HCT116 (cell line): ENCODE data around the gene HDGFL3. TPM values are rescaled to one million over a fixed set of nuclear protein-coding genes. Genes with fewer than 3 reads are reported as not detected.

Experiments
- ATAC-seq: fragments of 200-7000 bp; cut with Tn5 transposase; 2 replicates; pipeline ENCODE4 v1.9.1; 2020; ENCODE audit warnings: mild to moderate bottlenecking, moderate library complexity
- BruUV-seq: library from RNA; stranded (reverse); fragments of 400-500 nt; replicated peaks from 2 replicates; lab custom pipeline; 2021; lab: Mats Ljungman, UMichigan
- CTCF ChIA-PET: fragments of 300-600 bp; sonication (Branson Sonifier 250); formaldehyde crosslinking; loops from one replicate; lab custom pipeline; 2021; ENCODE audit warnings: antibody characterized with exemption; lab: Charles Lee
- POLR2A ChIA-PET: fragments of 300-600, 350-600 bp; sonication (Branson Sonifier 250); formaldehyde crosslinking; loops from one replicate; lab custom pipeline; 2021; ENCODE audit warnings: antibody characterized with exemption; lab: Charles Lee
- RAD21 ChIA-PET, 2 experiments: fragments of 300-600 bp; sonication (Branson Sonifier 250); formaldehyde crosslinking; loops; one replicate each; lab custom pipeline; 2023; ENCODE audit warnings: low total read pairs in 2 of 2; ENCODE audit not compliant: uncharacterized antibody in 2 of 2, unreplicated experiment in 2 of 2, low non-redundant PET in 1 of 2; lab: Charles Lee
- DNase-seq: peaks from one replicate; pipeline ENCODE4 v3.0.0-alpha.2; 2010; ENCODE audit warnings: low read depth, low spot score
- H2AFZ ChIP-seq: fragments of 200-600 bp; shearing (Covaris generic), sonication (generic); 2 replicates; pipeline ENCODE4 v1.6.1; 2017; ENCODE audit warnings: low read depth, mixed run types, mixed read lengths, antibody characterized with exemption, low read length; ENCODE audit not compliant: poor library complexity, severe bottlenecking
- H3K27ac ChIP-seq: 2 replicates; pipeline ENCODE4 v1.5.1; 2012; ENCODE audit warnings: low read depth, low read length
- H3K27me3 ChIP-seq: fragments of 200-600 bp; sonication (generic); 2 replicates; pipeline ENCODE4 v1.6.1; 2016; ENCODE audit warnings: mixed run types, low read length, mixed read lengths; ENCODE audit not compliant: insufficient read depth
- H3K36me3 ChIP-seq, 2 experiments: fragments of 200-500 bp in 1 of 2; fragments of 200-600 bp in 1 of 2; sonication (Bioruptor generic) in 1 of 2; sonication (generic) in 1 of 2; 2 replicates each; pipeline versions ENCODE4 v1.5.1 to v1.6.1; 2014 to 2016; ENCODE audit warnings: low read length in 2 of 2, inconsistent platforms in 1 of 2, mixed read lengths in 1 of 2, mixed run types in 1 of 2; ENCODE audit not compliant: insufficient read depth in 2 of 2, control insufficient read depth in 1 of 2
- H3K4me1 ChIP-seq, 2 experiments: fragments of 200-600 bp in 1 of 2; sonication (generic) in 1 of 2; 2 replicates each; pipeline versions ENCODE4 v1.5.1 to v1.6.1; 2012 to 2017; ENCODE audit warnings: low read length in 2 of 2, inconsistent platforms in 1 of 2, mild to moderate bottlenecking in 1 of 2, mixed read lengths in 1 of 2, mixed run types in 1 of 2, moderate library complexity in 1 of 2; ENCODE audit not compliant: insufficient read depth in 2 of 2, control insufficient read depth in 1 of 2
- H3K4me2 ChIP-seq: fragments of 200-600 bp; sonication (generic); 2 replicates; pipeline ENCODE4 v1.6.1; 2017; ENCODE audit warnings: mixed run types, low read length, mixed read lengths
- H3K4me3 ChIP-seq, 2 experiments: fragments of 200-600 bp in 1 of 2; sonication (generic) in 1 of 2; replicated peaks in 1 of 2; 2 replicates each; pipeline ENCODE4 v1.5.1; 2011 to 2016; ENCODE audit warnings: low read length in 2 of 2, control low read depth in 1 of 2, low read depth in 1 of 2, mild to moderate bottlenecking in 1 of 2, mixed read lengths in 1 of 2, mixed run types in 1 of 2
- H3K79me2 ChIP-seq: fragments of 200-600 bp; sonication (generic); 2 replicates; pipeline ENCODE4 v1.6.1; 2017; ENCODE audit warnings: mild to moderate bottlenecking, mixed run types, low read length, moderate library complexity, mixed read lengths; ENCODE audit not compliant: insufficient read depth
- H3K9ac ChIP-seq: fragments of 200-600 bp; sonication (generic); 2 replicates; pipeline ENCODE4 v1.6.1; 2016; ENCODE audit warnings: low read length, mixed read lengths
- H3K9me2 ChIP-seq: fragments of 200-600 bp; sonication (generic), shearing (Covaris generic); 2 replicates; pipeline ENCODE4 v1.6.1; 2017; ENCODE audit warnings: mixed run types, mild to moderate bottlenecking, moderate library complexity; ENCODE audit not compliant: insufficient read depth
- H3K9me3 ChIP-seq, 2 experiments: fragments of 200-500 bp in 1 of 2; fragments of 200-600 bp in 1 of 2; sonication (Bioruptor generic) in 1 of 2; sonication (generic) in 1 of 2; 2 replicates each; pipeline ENCODE4 v1.6.1; 2014 to 2017; ENCODE audit warnings: low read length in 2 of 2, mixed read lengths in 2 of 2, inconsistent platforms in 1 of 2, low read depth in 1 of 2, mild to moderate bottlenecking in 1 of 2, mixed run types in 1 of 2, moderate library complexity in 1 of 2; ENCODE audit not compliant: control insufficient read depth in 1 of 2, insufficient read depth in 1 of 2
- H4K20me1 ChIP-seq: fragments of 200-600 bp; sonication (generic), shearing (Covaris generic); 2 replicates; pipeline ENCODE4 v1.6.1; 2017; ENCODE audit warnings: mixed run types, mild to moderate bottlenecking, moderate library complexity; ENCODE audit not compliant: insufficient read depth
- ATF3 ChIP-seq: IDR thresholded peaks from 2 replicates; pipeline ENCODE4 v1.6.1; 2012
- CEBPB ChIP-seq: IDR thresholded peaks from 2 replicates; pipeline ENCODE4 v1.6.1; 2012; ENCODE audit warnings: low read depth
- EZH2 ChIP-seq: fragments of 200-600 bp; sonication (generic); IDR thresholded peaks from 2 replicates; pipeline ENCODE4 v1.6.1; 2017; ENCODE audit warnings: antibody characterized with exemption, mixed run types
- JUND ChIP-seq: IDR thresholded peaks from 2 replicates; pipeline ENCODE4 v1.6.1; 2012
- MAX ChIP-seq: IDR thresholded peaks from 2 replicates; pipeline ENCODE4 v1.6.1; 2012
- SP1 ChIP-seq: IDR thresholded peaks from 2 replicates; pipeline ENCODE4 v1.6.1; 2012; ENCODE audit warnings: low read depth
- TCF7L2 ChIP-seq: IDR thresholded peaks from 2 replicates; pipeline ENCODE4 v1.7.0; 2011; ENCODE audit warnings: borderline replicate concordance, inconsistent platforms; ENCODE audit not compliant: insufficient read depth, insufficient read length; ENCODE audit errors: extremely low read depth
- YY1 ChIP-seq: IDR thresholded peaks from 2 replicates; pipeline ENCODE4 v1.6.1; 2011; ENCODE audit warnings: low read length, low read depth, moderate library complexity, mild to moderate bottlenecking; ENCODE audit not compliant: insufficient replicate concordance; ENCODE audit errors: extremely low read depth
- ZFX ChIP-seq: fragments of 450-650 bp; IDR thresholded peaks from 2 replicates; pipeline ENCODE4 v1.6.1; 2017
- intact Hi-C: fragments of 100-400 bp; cut with micrococcal nuclease; formaldehyde crosslinking; loops from 2 replicates; pipeline ENCODE4 v1.10.0; 2022
- total RNA-seq: library from RNA; stranded (reverse); gene quantifications from one replicate; pipeline ENCODE4 v1.2.1, GENCODE V29; 2021; ENCODE audit not compliant: unreplicated experiment
- TF ChIP-seq, protein P1 (sequence below), 3 experiments: fragments of 200-600 bp in 1 of 3; sonication (generic) in 1 of 3; IDR thresholded peaks in 2 of 3; conservative IDR thresholded peaks in 1 of 3; 2 replicates each; pipeline ENCODE4 v1.5.1; 2012 to 2017; ENCODE audit warnings: low read depth in 2 of 3, low read length in 2 of 3, antibody characterized with exemption in 1 of 3, borderline replicate concordance in 1 of 3, control low read depth in 1 of 3, mild to moderate bottlenecking in 1 of 3, mixed read lengths in 1 of 3, mixed run types in 1 of 3, moderate library complexity in 1 of 3; ENCODE audit not compliant: insufficient read depth in 1 of 3
- TF ChIP-seq, protein P2 (sequence below): IDR thresholded peaks from 2 replicates; pipeline ENCODE4 v1.6.1; 2012; ENCODE audit warnings: low read depth

The HDGFL3 gene
- total RNA-seq, 1 experiment from 2014 or later: 0.64 TPM

- RAD21 ChIA-PET: no interaction called here
- no peak overlapping the region for H3K4me2 ChIP-seq
- H3K36me3 ChIP-seq: no peaks in the 10 kb centered on the region
- no peak overlapping the region for H3K4me3 ChIP-seq
- ATAC-seq: no peak
- no peak overlapping the region for H2AFZ ChIP-seq
- H3K4me1 ChIP-seq: no peaks in the 10 kb centered on the region
- H3K27ac ChIP-seq: no peak overlapping the region
- no peak overlapping the region for H3K9ac ChIP-seq
- H3K79me2 ChIP-seq: no peaks in the 10 kb centered on the region
- no peaks in the 10 kb centered on the region for H3K9me2 ChIP-seq
- H3K9me3 ChIP-seq: no peaks in the 10 kb centered on the region
- intact Hi-C loops: no loop called here
- DNase-seq: no peak
- TF ChIP-seq EZH2: no peak
- no peak for TF ChIP-seq SP1
- TF ChIP-seq JUND: no peak
- no peak for TF ChIP-seq YY1
- no peak for TF ChIP-seq ZFX
- TF ChIP-seq, protein P1, sequence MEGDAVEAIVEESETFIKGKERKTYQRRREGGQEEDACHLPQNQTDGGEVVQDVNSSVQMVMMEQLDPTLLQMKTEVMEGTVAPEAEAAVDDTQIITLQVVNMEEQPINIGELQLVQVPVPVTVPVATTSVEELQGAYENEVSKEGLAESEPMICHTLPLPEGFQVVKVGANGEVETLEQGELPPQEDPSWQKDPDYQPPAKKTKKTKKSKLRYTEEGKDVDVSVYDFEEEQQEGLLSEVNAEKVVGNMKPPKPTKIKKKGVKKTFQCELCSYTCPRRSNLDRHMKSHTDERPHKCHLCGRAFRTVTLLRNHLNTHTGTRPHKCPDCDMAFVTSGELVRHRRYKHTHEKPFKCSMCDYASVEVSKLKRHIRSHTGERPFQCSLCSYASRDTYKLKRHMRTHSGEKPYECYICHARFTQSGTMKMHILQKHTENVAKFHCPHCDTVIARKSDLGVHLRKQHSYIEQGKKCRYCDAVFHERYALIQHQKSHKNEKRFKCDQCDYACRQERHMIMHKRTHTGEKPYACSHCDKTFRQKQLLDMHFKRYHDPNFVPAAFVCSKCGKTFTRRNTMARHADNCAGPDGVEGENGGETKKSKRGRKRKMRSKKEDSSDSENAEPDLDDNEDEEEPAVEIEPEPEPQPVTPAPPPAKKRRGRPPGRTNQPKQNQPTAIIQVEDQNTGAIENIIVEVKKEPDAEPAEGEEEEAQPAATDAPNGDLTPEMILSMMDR (IDR thresholded peaks at IDR 0.05 in 2 of 3, conservative IDR thresholded peaks at IDR 0.05 in 1 of 3; ENCODE audit: borderline replicate concordance in 1 of 3, insufficient read depth in 1 of 3, low read depth in 2 of 3, low read length in 2 of 3): no peak
- no peak for TF ChIP-seq TCF7L2
- TF ChIP-seq CEBPB: no peak
- TF ChIP-seq, protein P2, sequence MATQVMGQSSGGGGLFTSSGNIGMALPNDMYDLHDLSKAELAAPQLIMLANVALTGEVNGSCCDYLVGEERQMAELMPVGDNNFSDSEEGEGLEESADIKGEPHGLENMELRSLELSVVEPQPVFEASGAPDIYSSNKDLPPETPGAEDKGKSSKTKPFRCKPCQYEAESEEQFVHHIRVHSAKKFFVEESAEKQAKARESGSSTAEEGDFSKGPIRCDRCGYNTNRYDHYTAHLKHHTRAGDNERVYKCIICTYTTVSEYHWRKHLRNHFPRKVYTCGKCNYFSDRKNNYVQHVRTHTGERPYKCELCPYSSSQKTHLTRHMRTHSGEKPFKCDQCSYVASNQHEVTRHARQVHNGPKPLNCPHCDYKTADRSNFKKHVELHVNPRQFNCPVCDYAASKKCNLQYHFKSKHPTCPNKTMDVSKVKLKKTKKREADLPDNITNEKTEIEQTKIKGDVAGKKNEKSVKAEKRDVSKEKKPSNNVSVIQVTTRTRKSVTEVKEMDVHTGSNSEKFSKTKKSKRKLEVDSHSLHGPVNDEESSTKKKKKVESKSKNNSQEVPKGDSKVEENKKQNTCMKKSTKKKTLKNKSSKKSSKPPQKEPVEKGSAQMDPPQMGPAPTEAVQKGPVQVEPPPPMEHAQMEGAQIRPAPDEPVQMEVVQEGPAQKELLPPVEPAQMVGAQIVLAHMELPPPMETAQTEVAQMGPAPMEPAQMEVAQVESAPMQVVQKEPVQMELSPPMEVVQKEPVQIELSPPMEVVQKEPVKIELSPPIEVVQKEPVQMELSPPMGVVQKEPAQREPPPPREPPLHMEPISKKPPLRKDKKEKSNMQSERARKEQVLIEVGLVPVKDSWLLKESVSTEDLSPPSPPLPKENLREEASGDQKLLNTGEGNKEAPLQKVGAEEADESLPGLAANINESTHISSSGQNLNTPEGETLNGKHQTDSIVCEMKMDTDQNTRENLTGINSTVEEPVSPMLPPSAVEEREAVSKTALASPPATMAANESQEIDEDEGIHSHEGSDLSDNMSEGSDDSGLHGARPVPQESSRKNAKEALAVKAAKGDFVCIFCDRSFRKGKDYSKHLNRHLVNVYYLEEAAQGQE: no peak
- TF ChIP-seq MAX: no peak
- TF ChIP-seq ATF3: no peak
- H3K27me3 ChIP-seq: no peaks in the 10 kb centered on the region
- CTCF ChIA-PET: no interaction called here
- no TSS peak for BruUV-seq
- H4K20me1 ChIP-seq: no peaks in the 10 kb centered on the region
- POLR2A ChIA-PET: no interaction called here
These were observed 489 bp downstream of the HDGFL3 start for GRCh38 chr15:83207009-83207659.
